DOHH2 (cell line): ENCODE measurements around the gene PRDX3.

ENCODE experiments used
- H3F3A ChIP-seq: fragments of 200-600 bp; sonication (generic), shearing (Covaris generic); 2 replicates; pipeline ENCODE4 v1.6.0; 2016; ENCODE audit warnings: antibody characterized with exemption, mild to moderate bottlenecking; ENCODE audit not compliant: control insufficient read depth, insufficient read depth
- H3K27ac ChIP-seq: fragments of 200-600 bp; sonication (generic); 2 replicates; pipeline ENCODE4 v1.5.1; 2014; ENCODE audit warnings: low read depth, mild to moderate bottlenecking, low read length, moderate library complexity
- H3K27me3 ChIP-seq: fragments of 200-600 bp; sonication (generic); 2 replicates; pipeline ENCODE4 v1.6.1; 2014; ENCODE audit warnings: mild to moderate bottlenecking, low read length, mixed read lengths; ENCODE audit not compliant: control insufficient read depth
- H3K36me3 ChIP-seq: fragments of 200-600 bp; sonication (generic); 2 replicates; pipeline ENCODE4 v1.6.1; 2014; ENCODE audit warnings: mild to moderate bottlenecking, low read length, moderate library complexity, mixed read lengths; ENCODE audit not compliant: control insufficient read depth
- H3K4me1 ChIP-seq: fragments of 200-600 bp; sonication (generic); 2 replicates; pipeline ENCODE4 v1.6.1; 2014; ENCODE audit warnings: mild to moderate bottlenecking, low read length, mixed read lengths; ENCODE audit not compliant: control insufficient read depth
- H3K4me2 ChIP-seq: fragments of 200-600 bp; sonication (generic); 2 replicates; pipeline ENCODE4 v1.6.0; 2014; ENCODE audit warnings: mild to moderate bottlenecking, low read length, moderate library complexity
- H3K4me3 ChIP-seq: fragments of 200-600 bp; sonication (generic); 2 replicates; pipeline ENCODE4 v1.5.1; 2014; ENCODE audit warnings: mild to moderate bottlenecking, low read length, mixed read lengths
- H3K79me2 ChIP-seq: fragments of 200-600 bp; sonication (generic); 2 replicates; pipeline ENCODE4 v1.6.1; 2014; ENCODE audit warnings: mild to moderate bottlenecking, low read length, mixed read lengths; ENCODE audit not compliant: control insufficient read depth
- H3K9me2 ChIP-seq: fragments of 200-600 bp; sonication (generic); replicated peaks from 2 replicates; pipeline ENCODE4 v1.6.1; 2014; ENCODE audit warnings: mild to moderate bottlenecking, low read length, mixed read lengths; ENCODE audit not compliant: control insufficient read depth
- H3K9me3 ChIP-seq: fragments of 200-600 bp; sonication (generic); 2 replicates; pipeline ENCODE4 v1.6.1; 2014; ENCODE audit warnings: antibody characterized with exemption, low read length, mixed read lengths; ENCODE audit not compliant: control insufficient read depth, insufficient read depth
- H4K20me1 ChIP-seq: fragments of 200-600 bp; sonication (generic); 2 replicates; pipeline ENCODE4 v1.6.0; 2014; ENCODE audit warnings: low read depth, mild to moderate bottlenecking, antibody characterized with exemption, low read length, moderate library complexity; ENCODE audit not compliant: control insufficient read depth, insufficient read depth
- EZH2phosphoT487 ChIP-seq: fragments of 200-600 bp; sonication (generic); IDR thresholded peaks from 2 replicates; pipeline ENCODE4 v1.6.1; 2017; ENCODE audit warnings: borderline replicate concordance, mild to moderate bottlenecking, antibody characterized with exemption, low read length, moderate library complexity, mixed read lengths
- TF ChIP-seq, protein P1 (sequence below): fragments of 200-600 bp; sonication (generic); IDR thresholded peaks from one replicate; pipeline ENCODE4 v1.5.1; 2014; ENCODE audit warnings: antibody characterized with exemption, mild to moderate bottlenecking, low read depth, low read length; ENCODE audit not compliant: poor library complexity, severe bottlenecking

Gene PRDX3

DNA sequence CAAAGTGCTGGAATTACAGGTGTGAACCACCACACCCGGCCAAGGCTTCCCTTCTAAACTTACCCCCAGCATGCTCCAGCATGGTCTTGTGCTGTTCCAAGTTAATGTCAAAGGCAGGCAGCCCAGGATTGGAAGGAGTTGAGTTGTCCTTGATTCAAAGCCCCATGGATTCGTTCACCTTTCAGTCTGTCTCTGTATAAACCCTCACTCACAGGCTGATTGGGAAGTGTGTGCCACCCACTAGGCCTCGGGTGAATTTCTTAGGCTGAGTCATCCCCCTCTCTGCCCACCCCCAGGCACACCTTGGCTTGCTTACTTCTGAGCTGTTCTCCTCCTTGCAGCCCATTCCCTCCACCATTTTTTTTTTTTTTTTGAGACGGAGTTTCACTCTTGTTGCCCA, 13.3 kb upstream of the PRDX3 start:
- H4K20me1 ChIP-seq: no peaks in the 10 kb centered on the region
- H3K36me3 ChIP-seq: no peaks in the 10 kb centered on the region
- H3K4me3 ChIP-seq: no peak overlapping the region
- H3K9me2 ChIP-seq: no peaks in the 10 kb centered on the region
- no peak overlapping the region for H3K4me2 ChIP-seq
- no peaks in the 10 kb centered on the region; the same call in 1 of the 2 replicates for H3K27me3 ChIP-seq
- no peak for TF ChIP-seq EZH2phosphoT487
- TF ChIP-seq, protein P1, sequence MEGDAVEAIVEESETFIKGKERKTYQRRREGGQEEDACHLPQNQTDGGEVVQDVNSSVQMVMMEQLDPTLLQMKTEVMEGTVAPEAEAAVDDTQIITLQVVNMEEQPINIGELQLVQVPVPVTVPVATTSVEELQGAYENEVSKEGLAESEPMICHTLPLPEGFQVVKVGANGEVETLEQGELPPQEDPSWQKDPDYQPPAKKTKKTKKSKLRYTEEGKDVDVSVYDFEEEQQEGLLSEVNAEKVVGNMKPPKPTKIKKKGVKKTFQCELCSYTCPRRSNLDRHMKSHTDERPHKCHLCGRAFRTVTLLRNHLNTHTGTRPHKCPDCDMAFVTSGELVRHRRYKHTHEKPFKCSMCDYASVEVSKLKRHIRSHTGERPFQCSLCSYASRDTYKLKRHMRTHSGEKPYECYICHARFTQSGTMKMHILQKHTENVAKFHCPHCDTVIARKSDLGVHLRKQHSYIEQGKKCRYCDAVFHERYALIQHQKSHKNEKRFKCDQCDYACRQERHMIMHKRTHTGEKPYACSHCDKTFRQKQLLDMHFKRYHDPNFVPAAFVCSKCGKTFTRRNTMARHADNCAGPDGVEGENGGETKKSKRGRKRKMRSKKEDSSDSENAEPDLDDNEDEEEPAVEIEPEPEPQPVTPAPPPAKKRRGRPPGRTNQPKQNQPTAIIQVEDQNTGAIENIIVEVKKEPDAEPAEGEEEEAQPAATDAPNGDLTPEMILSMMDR: no peak
- H3K27ac ChIP-seq: no peak overlapping the region
- H3K79me2 ChIP-seq: no peaks in the 10 kb centered on the region
- H3K4me1 ChIP-seq: 0 out of 2 replicates have a peak, but pooled peaks cover 5% of the 10 kb centered on the region
- 0 out of 2 replicates have a peak, but pooled peaks cover 3% of the 10 kb centered on the region for H3F3A ChIP-seq
- H3K9me3 ChIP-seq: no peaks in the 10 kb centered on the region

DNA sequence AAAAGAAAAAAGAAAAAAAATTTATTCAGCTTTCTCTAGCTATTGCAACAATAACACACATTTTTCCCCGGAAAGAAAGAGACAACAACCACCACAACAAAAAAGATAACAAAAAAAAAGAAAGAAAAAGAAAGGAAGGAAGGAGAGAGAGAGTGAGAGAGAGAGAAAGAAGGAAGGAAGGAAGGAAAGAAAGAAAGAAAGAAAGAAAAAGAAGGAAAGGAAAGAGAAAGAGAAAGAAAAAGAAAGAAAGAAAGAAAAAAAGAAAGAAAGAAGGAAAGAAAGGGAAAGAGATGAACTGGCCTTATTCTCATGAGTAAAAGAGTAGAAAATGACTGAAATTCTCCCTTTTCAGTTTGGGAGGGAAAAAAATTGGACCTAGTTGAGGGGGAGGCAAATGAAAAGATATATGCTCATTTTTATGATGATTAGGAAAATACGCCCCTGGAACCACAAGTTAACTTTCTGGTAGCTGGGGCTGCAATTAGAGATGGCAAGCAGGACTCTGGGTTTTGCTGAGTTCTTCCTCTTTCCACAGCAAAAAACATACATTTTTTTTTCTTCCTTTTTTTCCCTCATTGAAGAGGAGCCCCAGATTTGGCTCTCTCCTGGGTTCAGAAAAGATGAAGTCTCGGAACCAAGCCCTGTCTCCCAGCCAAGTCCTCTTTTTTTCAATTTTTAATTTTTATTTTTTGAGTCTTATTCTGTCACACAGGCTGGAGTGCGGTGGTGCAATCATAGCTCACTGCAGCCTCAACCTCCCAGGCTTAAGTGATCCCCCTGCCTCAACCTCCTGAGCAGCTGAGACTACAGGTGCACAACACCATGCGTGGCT, 12.6 kb upstream of the PRDX3 start:
- Histone ChIP-seq H3K27ac (no peak overlapping the region), H3K9me3 (no peaks in the 10 kb centered on the region), H3K4me3 (no peak overlapping the region), H3K4me1 (0 out of 2 replicates have a peak, but pooled peaks cover 5% of the 10 kb centered on the region), H3K79me2 (no peaks in the 10 kb centered on the region), H3K36me3 (no peaks in the 10 kb centered on the region), H3F3A (0 out of 2 replicates have a peak, but pooled peaks cover 3% of the 10 kb centered on the region), H3K27me3 (no peaks in the 10 kb centered on the region; the same call in 1 of the 2 replicates), H3K9me2 (no peaks in the 10 kb centered on the region), H4K20me1 (no peaks in the 10 kb centered on the region), H3K4me2 (no peak overlapping the region)
- TF ChIP-seq, protein P1: no peak
- no peak for TF ChIP-seq EZH2phosphoT487

DNA sequence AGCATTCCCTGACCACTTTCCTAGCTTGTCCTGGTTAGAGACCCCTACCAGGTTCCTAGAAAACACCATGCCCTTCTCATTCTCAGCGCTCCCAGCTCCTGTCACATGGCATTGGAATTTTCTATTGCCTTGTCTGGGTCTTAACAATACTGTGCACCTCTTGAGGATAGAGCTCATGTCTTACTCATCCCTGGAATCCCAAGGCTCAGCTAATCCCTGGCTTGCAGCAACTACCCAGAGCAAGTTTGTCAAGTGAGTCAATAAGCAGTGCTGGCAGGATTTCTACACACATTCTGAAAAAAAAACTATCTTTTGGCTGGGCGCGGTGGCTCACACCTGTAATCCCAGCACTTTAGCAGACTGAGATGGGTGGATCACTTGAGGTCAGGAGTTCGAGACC, 11.7 kb upstream of the PRDX3 start:
- H3K9me2 ChIP-seq: no peaks in the 10 kb centered on the region
- H3K79me2 ChIP-seq: no peaks in the 10 kb centered on the region
- no peaks in the 10 kb centered on the region; the same call in 1 of the 2 replicates for H3K27me3 ChIP-seq
- no peak for TF ChIP-seq EZH2phosphoT487
- TF ChIP-seq, protein P1: no peak
- H3F3A ChIP-seq: 0 out of 2 replicates have a peak, but pooled peaks cover 3% of the 10 kb centered on the region
- no peaks in the 10 kb centered on the region for H3K9me3 ChIP-seq
- no peak overlapping the region for H3K4me3 ChIP-seq
- no peaks in the 10 kb centered on the region for H4K20me1 ChIP-seq
- H3K27ac ChIP-seq: no peak overlapping the region
- H3K4me2 ChIP-seq: no peak overlapping the region
- H3K4me1 ChIP-seq: 0 out of 2 replicates have a peak, but pooled peaks cover 5% of the 10 kb centered on the region
- H3K36me3 ChIP-seq: no peaks in the 10 kb centered on the region
